GM18858 (cell line): Measurements from ENCODE around the gene APOBR.
"Not testable (repeated sequence)": the region's sequence is repeated elsewhere in the genome, so short reads cannot be mapped to it uniquely, and the experiment has no call there.

Experiments used
- ATAC-seq: cut with Tn5 transposase; IDR thresholded peaks from one replicate; pipeline ENCODE4 v1.9.1; 2021; ENCODE audit not compliant: unreplicated experiment

The APOBR gene

DNA sequence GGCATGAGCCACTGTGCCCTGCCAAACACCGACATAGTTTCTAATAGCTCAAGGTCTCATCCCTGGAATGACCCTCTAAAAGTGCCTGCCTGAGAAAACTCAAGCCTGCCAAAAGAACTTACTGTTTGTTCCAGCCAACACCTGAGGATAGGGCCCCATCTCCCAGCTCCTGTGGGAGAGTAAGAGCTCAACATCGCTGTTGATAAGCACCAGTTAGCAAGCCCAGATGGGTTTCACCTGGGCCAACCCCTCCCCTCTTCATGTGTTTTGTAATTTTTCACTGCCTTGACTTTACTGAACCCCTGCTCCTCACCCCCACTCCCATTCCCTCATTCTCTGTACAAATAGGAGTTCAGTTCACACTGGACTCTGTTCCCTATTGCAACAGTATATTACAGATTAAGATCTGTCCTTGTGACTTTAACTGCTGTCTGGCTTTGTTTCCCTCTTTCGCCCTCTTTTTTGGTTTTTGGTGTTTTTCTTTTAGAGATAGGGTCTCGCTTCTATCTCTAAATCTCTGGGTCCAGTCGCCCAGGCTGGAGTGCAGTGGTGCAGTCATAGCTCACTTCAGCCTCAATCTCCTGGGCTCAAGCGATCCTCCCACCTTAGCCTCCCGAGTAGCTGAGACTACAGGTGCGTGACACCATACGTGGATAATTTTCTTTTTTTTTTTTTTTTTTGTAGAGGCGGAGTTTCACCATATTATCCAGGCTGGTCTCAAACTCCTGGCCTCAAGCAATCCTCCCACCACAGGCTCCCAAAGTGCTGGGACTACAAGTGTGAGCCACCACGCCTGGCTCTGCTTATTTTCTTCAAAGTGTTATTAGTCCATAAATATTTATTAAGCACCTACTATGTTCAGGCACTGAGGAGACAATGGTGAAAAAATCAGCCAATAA is 32.0 kb downstream of the APOBR start:
- no peak for ATAC-seq

DNA sequence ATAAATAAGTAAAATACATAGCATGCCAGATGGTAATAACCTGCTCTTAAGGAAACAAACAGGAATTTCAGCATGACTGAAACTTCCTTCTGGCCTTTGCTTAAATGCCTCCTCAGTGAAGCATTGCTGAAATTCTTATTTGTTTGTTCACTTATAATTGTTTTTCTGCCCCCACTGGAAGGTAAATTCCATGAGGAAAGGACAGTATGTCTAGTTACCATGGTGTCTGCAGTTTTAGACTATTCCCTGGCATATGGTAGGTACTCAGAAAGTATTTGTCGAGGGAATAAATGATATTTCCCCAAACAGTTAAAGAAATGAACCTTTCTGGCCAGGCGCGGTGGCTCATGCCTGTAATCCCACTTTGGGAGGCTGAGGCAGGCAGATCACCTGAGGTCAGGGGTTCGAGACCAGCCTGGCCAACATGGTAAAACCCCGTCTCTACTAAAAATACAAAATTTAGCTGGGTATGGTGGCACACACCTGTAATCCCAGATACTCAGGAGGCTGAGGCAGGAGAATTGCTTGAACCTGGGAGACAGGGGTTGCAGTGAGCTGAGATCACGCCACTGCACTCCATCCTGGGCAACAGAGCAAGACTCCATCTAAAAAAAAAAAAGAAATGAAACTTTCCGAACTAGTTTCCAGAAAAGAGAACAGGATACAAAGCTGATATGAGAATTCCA is 32.8 kb downstream of the APOBR start:
- not testable (repeated sequence) for ATAC-seq

DNA sequence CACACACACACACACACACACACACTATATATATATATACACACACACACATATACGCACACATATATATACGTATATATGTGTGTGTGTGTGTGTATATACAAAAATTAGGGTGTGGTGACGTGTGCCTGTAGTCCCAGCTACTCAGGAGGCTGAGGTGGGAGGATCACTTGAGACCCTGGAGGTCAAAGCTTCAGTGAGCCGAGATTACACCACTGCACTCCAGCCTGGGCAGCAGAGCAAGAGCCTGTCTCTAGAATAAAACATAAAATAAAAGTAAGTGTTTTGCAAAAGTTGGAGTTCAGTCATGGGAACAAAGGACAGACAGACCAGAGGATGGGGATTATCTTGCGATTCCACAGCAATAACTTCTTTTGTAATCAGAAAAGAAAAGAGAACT is 33.5 kb downstream of the APOBR start:
- no peak for ATAC-seq

DNA sequence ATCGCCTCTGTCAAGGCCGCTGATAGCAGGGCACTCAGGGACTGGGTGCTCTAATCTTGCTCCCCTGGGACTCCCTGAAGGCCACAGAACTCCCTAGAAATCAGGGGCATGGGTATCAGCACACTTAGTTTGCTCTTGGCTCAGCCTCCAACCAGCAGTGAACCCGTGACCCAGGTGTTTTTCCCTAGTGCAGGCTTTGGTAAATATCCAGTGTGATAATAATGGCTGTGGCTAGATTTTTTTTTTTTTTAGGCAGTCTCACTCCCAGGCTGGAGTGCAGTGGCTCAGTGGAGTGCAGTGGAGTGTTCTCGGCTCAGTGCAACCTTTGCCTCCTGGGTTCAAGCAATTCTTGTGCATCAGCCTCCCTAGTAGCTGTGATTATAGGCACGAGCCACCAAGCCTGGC is 34.0 kb downstream of the APOBR start:
- no peak for ATAC-seq

DNA sequence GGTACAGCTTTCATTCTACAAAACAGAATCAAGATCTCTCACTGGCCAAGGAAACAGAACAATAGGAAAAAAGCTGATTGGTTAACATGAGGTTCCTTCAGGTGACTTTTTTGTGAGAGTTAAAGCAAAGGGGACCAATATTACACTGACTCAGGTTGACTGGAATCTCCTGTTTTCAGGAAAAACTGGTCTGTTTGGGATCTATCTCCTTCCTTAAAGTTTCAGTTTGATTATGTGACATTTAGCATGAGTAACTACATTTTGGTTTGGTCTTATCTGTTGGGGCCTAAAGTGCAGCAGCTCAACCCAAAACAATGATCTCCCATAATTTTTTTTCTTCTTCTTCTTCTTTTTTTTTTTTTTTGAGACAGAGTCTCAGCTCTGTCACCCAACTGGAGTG is 34.7 kb downstream of the APOBR start:
- ATAC-seq = no peak

DNA sequence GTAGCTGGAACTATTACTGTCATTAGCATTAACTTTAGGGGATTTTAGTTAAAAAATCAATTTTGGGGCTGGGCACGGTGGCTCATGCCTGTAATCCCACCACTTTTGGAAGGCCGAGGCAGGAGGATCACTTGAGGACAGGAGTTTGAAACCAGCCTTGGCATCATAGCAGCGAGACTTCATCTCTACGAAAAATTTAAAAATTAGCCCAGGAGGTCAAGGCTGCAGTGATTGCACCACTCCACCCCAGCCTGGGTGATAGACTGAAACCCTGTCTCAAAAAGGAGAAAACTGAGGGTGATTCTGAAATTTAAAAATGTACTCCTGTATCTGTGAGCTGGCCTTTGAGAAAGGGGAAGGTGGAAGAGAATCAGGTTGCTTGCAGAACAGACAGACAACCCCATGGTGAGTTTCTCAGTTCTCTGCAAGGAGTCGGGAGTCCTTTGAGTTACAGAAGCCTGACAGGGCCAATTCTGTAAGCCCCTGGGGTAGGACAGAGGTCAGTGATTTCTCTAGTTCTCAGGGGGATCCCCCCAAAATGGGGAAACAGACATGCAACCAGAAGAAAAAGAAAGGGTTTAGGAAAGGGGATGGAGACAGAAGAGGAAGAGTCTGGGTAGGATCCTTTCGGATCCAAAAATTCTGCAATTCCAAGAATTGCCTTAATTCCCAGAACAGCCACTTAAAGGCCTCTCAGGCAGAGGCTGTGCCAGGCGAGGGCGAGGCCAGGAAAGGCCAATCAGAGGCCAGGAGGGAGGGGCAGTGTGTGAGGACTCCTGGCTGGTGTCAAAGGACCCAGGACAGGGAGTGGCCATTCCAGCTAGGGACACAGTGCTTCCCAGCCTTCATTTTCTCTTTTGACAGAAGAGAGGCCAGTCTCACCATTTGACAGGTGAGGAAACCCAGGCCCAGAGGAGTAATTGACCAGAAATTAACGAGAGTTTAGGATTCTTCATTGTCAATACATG is 37.6 kb downstream of the APOBR start:
- no peak for ATAC-seq

DNA sequence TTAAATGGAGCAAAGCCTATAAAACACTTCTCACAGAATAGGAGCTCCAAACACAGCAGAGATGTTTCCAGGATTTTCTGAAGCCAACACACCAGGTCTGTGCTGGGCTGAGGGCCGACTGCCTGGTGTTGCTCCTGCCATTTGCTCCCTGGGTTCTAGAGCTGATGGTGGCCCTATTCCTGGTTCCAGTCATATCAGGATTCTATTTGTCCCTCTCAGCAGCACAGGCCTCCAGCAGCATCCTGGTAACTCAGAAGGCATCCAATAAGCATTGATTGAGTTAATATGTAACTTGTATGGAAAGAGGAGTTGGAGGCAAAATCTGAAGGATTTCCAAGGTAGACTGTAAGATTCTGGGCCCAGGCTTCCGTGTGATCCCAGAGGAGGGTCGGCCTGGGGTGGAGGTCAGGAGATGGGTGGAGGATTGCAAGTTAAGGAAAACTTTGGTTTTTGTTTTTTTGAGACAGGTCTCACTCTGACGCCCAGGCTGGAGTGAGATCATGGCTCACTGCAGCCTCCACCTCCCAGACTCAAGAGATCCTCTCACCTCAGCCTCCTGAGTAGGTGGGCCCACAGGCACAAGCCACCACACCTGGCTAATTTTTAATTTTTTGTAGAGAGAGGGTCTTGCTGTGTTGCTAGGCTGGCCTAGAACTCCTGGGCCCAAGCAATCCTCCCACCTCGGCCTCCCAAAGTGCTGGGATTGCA is 38.7 kb downstream of the APOBR start:
- ATAC-seq = no peak

DNA sequence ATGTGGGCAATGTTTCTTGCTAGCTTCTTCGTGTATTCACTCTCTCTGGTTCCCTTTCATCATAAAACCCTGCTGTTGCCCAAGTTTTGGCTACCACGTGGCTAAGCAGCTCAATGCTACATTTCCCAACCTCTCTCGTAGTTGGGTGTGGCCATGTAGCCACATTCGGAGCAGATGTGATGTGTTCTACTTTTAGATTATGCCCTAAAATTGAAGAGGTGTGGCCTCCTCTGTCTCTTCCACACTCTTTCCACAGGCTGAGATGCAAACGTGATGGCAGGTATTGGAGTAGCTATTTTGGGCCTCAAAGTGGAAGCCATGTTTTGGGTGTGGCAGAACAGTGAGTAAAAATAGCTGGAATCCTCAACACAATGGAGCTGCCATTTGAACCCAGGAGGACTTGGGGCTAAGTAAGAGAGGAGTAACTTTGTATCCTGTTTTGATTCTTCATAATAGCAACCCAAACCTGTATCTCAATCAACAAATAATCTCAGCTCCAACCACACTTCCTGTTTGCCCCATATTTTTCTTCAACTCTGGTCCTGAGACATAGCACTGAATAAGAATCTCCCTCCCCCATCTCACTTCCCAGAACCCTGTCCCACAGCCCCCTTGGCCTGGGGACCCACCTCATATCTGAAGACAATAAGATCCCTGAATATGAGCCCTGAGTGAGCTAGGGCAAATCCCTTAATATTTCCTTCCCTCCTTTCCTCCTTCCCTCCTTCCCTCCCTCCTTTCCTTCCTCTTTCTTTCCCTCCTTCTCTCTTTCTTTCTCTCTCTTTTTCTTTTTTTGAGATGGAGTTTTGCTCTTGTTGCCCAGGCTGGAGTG is 40.3 kb downstream of the APOBR start:
- no peak for ATAC-seq

DNA sequence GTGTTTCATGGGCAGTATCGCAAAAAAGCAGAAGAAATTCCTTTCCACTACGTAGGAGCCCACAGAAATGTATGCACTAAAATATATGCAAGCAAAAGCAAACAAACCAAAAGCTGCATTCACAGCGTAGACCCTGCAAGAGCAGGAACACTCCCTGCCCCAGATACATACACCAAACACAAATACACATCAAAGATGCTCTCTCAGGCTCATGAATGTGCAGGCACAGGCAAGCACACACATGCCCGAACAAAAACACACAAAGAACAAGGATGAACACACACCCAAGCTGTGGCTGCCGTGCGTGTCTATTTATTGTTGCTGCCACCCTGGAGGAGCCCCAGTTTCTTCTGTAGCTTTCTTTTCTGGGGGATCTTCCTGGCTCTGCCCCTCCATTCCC is 42.6 kb downstream of the APOBR start:
- ATAC-seq = no peak

DNA sequence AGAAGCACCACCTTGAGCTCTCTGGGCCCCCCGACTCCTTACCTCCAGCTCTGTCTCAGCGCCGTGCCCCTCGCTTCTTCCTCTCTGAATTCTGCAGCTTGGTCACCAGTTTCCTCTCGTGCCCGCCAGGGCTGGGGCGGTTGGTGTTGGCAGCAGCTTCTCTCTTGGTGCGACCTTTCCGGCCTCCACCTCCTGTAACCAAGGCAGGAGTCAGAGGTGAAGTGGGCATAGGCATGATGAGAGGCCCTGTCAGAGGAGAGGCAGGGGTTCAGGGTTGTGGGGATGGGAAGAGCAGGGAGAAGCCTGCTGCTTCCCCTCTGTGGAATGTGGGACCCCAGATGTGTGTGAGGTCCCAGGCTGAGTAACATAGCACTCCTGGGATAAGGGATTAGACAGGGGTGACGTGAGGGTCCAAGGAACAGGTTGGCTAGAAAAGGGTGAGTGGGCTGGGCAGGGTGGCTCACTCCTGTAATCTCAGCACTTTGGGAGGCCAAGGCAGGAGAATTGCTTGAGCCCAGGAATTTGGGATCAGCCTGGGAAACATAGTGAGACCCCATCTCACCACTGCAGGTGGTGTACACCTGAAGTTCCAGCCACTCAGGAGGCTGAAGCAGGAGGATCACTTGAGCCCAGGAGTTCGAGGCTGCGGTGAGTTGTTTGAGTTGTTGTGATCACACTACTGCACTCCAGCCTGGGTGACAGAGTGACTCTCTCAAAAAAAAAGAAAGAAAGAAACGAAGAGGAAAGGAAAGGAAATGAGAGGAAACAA is 43.7 kb downstream of the APOBR start:
- ATAC-seq = no peak

DNA sequence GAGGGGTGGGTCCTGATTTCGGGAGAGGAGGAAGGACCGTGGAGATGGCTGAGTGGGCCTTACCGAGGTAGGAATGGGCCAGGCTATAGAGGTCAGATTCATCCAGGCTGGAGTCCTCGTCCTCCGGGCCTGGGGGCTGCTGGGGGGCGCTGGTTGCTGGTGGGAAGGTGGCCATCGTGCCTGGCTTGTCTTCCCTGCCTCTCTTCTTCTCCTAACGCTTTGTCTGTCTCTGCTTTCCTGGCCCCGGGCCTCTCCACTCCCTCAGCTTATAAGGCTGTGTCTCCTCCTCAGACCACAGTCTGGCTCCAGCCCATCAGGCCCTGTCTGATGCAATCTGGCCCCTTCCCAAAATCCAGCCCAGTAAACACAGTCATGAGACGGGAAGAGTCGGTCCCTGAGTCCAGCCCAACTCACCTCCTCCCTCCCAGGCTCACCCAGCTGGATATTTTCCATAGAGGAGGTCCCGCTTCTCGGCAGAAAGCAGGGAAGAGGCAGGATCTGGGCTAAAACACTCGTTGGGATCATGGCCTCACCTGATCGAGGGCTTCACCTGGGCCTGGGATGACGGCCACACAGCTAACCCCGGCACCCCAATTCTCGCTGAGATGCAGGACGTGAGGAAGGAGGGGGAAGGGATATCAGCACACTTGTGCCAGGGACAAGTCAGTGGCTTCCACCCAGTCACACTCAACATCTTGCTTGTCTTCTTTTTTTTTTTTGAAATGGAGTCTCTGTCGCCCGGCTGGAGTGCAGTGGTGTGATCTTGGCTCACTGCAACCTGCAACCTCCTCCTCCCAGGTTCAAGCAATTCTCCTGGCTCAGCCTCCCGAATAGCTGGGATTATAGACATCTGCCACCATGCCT is 44.5 kb downstream of the APOBR start, which contains the start of gene NUPR1:
NUPR1 (minus strand) TSS at position 242 of the 864 bp plus-strand sequence; CDS start at position 175, 67 bp downstream.
- no peak for ATAC-seq

DNA sequence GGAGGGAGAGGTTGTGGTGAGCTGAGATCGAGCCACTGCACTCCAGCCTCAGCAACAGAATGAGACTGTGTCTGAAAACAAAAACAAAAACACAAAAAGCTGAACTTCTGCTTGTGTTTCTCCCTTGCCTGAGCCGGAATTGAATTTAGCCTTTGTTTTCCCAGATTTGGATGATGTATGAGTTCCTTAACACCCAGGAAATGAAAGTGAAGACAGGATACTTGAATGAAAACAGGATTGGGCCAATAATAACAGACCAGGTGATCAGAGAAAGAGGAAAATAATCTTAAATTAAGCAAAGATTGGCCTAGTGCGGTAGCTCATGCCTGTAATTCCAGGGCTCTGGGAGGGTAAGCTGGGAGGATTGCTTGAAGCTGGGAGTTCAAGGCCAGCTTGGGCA is 45.9 kb downstream of the APOBR start:
- no peak for ATAC-seq

DNA sequence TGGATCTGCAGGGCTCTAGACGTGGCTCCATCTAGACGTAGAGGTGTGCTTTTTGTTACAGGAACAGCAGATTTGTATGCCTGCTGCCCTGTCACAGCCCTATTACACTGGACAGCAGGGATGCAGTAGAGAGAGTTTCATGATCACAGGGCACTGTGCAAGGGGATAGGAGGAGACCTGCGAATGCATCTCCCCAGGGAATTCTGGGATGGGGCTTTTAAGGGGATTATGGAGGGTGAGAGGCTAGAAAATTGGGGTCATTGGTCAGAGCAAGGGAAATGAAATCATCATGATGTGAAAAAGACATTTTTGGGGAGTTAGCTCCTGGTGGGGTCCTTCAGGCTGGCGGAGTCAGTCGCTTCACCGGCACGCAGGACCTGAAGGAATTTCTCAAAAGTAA is 48.2 kb downstream of the APOBR start:
- ATAC-seq = no peak

DNA sequence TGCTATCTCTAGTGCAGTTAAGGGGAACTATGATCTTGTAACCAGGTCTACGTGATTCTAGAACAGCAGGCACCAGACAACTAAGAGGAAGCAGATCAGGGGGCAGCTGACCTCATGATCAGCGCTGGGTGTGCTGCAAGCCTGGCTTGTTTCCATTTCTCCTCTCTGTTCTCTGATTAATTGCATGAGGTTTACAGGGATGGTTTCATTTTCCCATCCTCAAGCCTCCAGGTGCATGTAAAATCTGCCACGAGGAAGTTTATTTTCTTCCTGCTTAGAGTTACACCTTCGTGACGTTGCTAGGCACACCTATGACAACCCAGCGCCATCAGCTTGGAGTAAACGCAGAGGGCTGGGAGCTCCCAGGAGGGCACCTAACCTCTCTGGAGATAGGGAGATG is 48.6 kb downstream of the APOBR start:
- ATAC-seq = no peak

DNA sequence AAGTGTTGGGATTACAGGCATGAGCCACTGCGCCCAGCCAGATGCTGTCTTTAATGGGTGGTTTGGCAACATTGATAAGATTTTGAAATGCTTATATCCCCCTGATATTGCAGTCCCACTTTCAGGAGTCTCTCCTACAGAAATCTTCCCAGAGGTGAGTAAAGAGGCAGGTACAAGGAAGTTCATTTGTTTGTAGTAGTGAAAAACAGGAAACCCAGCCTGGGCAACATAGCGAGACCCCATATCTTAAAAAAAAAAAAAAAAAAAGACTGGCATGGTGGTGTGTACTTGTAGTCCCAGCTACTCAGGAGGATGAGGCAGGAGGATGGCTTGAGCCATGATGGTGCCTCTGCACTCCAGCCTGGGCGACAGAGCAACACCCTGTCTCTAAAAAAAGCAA is 50.6 kb downstream of the APOBR start:
- no peak for ATAC-seq

DNA sequence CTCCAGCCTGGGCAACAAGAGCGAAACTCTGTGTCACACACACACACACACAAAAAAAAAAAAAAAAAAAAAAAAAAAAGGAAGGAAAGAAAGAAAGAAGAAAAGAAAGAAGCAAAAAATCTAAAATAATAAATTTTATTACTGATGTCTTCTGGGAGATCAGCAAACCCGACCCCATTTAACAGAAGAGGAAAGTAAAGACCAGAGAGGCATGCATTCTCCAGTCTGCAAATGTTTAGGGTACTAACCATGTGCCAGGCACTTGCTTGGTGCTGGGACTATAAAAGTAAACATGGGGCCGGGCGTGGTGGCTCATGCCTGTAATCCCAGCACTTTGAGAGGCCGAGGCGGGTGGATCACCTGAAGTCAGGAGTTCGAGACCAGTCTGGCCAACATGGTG is 51.5 kb downstream of the APOBR start:
- ATAC-seq = not testable (repeated sequence)

DNA sequence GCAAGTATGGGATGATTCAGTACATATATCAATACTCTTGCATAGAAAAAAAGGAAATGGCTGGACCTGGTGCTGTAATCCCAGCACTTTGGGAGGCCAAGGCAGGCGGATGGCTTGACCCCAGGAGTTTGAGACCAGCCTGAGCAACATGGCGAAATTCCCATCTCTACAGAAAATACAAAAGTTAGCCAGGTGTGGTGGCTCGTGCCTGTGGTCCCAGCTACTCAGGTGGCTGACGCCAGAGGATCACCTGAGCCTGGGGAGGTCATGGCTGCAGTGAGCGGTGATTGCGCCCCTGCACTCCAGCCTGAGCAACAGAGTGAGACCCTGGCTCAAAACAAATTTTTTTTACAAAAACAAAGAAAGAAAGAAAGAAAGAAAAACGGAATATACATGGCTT is 52.2 kb downstream of the APOBR start:
- no peak for ATAC-seq

DNA sequence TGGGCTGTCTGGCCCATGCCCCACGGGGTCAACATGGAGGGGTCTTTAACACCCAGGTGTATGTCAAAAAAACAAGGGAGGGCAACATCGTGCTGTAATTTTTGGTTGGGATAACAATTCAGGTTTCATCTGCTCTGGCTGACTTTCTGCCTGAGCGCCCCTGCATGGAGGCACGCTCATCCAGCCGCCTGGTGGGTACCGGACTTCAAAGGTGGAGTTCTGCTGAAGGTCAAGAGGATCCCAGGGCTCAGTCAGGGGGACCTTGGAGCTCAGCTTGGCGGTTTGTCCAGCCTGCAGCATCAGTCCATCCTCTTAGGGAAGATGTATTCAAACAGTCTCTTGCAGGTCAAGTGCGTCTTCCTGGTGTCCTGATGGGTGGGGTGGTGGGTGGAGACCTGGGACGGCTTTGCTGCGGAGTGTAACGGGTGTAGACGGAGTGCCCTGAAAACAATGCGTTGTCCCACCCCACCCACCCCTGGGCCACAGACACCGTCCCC is 53.9 kb downstream of the APOBR start:
- ATAC-seq = no peak
